Measurements from ENCODE around the gene HSD17B2.
"Not testable (repeated sequence)": the region's sequence is repeated elsewhere in the genome, so short reads cannot be mapped to it uniquely, and the experiment has no call there.

The HSD17B2 gene

GRCh38 chr16:82083710-82084353, 48.8 kb downstream of the HSD17B2 start:
- no peak for DNase-seq

DNA sequence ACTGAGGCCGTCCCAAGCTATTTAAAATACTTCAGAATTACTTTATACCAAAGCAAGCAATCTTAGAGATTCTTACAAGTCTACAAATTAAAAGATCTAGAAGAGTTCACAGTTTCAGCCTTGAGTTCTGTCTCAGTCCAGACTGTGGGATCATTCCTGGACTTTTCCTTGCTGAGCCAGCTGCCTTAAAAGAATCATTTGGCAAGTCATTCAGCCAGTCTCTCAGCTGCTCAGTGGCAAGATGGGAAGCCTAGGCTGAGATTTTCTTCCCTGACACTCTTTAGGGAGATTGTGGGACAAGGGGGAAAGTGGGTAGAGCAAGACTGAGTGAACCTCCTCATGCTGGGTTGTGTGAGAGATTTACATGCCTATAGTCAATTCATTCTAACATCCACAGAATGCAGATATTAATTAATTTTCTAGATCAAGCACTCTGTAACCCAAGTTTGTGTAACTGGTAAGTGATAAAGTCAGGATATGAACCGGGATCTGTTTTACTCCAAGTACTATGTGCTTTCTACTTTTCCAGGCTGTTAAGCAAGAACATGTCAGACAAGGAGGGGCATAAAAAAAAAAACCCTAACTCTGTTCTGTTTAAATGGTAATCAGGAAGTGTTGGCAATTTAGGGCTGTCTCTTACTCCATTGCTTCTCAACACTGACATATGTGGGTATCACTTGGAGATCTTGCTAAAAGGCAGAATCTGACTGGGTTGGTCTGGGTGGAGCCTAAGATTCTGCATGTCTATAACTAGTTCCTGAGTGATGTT, 50.1 kb downstream of the HSD17B2 start:
- no peak for DNase-seq

DNA sequence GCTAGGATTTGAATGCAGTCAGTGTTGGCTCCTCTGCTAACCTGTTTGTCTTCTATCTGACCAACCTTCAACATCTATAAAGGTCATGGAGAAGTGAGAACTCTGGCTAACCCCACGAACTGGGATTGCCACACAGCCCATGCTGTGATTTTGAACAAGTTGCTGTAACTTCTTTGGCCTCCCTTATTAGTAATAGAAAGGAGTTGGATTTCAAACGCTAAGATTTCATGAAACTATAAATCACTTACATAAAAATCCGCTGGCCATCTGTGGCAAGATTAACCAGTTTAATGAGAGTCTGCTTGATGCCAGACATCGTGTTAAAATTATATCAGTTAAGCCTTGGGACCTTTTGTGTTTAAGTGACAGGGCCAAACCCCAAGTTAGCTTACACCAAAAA, 53.4 kb downstream of the HSD17B2 start:
- DNase-seq, result no peak

DNA sequence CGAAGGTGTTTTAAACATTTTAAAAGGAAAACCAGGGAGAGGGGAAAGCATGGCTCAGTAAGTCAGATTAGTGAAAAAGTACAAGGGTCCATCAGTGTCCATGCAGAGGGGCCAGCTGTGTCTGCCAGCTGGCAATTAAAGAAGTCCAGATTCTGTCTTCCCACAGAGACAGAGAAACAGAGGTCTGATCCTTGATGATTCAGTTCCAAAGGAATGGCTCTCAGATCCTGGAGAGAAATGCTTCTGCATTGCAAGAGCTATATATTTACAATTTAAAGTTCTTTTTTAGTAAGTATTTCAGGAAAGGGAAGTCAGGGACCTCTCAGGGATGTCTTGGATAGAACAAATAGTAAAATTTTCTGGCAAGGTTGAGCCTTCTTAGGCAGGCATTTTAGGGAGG, 56.2 kb downstream of the HSD17B2 start:
- no peak for DNase-seq

DNA sequence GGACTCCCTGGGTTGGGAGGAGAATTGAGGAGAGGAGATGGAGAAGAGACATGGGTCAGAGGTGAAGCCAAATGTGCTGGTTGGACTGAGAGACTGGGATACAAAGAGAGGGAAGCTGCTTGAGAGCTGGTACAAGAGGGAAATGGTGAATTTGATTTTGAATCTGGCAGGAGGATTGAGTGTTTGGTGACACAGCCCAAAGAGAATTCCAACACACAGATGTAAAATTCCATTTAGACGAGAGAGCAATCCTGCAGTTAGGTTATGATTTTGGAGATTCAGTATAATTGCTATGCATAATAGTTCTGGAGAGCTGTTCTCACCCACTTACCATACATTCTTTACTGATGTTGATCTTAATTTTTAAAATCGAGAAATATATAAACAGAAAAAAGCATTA, 57.7 kb downstream of the HSD17B2 start:
- no peak for DNase-seq

- DNase-seq, result no peak
Observed at GRCh38 chr16:82093666-82094300, 58.7 kb downstream of the HSD17B2 start.

- no peak for DNase-seq
Observed at GRCh38 chr16:82094942-82095540, 60.0 kb downstream of the HSD17B2 start.

DNA sequence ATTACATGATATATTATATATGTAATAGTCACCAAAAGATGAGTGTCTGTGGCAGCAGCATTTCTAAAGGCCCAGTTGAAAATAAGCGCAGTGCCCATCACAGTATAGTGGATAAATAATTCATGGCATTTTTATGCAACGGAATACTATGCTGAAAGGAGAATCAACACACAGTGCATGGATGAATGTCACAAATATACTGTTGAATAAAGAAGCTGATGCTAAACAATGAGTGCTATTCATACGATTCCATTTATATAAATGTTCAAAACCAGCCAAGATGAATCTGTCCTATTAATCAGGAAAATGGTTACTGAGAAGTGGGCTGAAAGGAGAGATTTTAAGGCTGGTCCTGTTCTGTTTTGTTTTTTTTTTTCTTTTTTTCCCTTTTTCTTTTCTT, 61.6 kb downstream of the HSD17B2 start:
- no peak for DNase-seq

GRCh38 chr16:82105107-82105506, 70.1 kb downstream of the HSD17B2 start:
- no peak for DNase-seq

- no peak for DNase-seq
Observed at GRCh38 chr16:82108100-82108499, 73.0 kb downstream of the HSD17B2 start.

- no peak for DNase-seq
Observed at GRCh38 chr16:82108774-82109173, 73.7 kb downstream of the HSD17B2 start.

DNA sequence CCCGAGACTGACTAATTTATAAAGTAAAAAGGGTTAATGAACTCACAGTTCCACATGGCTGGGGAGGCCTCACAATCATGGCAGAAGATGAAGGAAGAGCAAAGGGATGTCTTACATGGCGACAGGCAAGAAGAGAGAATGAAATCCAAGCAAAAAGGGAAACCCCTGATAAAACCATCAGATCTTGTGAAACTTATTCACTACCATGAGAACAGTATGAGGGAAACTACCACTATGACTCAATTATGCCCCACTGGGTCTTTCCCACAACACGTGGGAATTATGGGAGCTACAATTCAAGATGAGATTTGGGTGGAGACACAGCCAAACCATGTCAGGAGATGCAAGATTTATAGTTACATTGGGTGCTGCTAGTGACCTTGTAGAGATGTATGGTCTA, 74.2 kb downstream of the HSD17B2 start:
- not testable (repeated sequence) for DNase-seq

- no peak for DNase-seq
Observed at GRCh38 chr16:82111944-82112343, 76.9 kb downstream of the HSD17B2 start.

GRCh38 chr16:82113741-82114140, 78.7 kb downstream of the HSD17B2 start:
- no peak for DNase-seq

- no peak for DNase-seq
Observed at GRCh38 chr16:82116535-82116934, 81.5 kb downstream of the HSD17B2 start.

DNA sequence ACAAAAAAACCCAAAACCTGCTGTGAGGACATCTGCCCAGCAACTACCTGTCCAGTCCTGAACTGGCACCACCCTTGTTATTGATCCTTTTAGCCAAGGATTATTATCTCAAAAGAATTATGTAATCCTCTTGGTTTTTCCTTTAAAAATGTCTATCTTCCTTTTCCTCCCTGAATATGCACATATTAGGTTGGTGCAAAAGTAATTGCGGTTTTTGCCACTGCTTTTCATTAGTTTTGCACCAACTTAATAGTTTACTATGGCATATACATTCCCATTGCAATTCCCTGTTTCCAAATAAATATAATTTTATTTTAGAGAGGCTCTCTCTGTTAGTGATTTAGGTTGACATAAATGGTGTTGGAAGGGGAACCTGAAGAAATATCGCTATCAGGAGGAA, 83.7 kb downstream of the HSD17B2 start:
- no peak for DNase-seq

DNA sequence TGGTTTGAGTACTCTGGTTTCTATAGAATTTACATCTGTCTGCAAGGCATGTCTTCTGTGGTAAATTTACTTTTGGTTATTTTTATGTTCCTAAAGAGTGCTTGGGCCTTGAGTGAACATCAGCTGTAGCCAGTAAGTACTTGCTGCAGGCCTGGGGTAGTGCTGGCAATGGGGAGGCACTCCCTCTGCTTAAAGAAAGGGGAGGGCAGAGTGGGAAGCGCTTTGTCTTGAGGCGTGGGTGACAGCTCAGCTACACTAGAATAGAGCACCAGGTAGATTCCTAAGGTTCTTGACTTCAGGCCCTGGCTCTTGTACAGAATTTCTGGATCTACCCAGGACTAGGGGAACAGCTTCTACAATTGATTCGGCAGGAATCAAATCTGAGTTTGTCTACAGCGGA, 84.4 kb downstream of the HSD17B2 start:
- no peak for DNase-seq

- DNase-seq, result no peak
Observed at GRCh38 chr16:82124651-82125050, 89.6 kb downstream of the HSD17B2 start.

- DNase-seq, result no peak
Observed at GRCh38 chr16:82129881-82130280, 94.8 kb downstream of the HSD17B2 start.

- no peak for DNase-seq
Observed at GRCh38 chr16:82133798-82134197, 98.7 kb downstream of the HSD17B2 start.

GRCh38 chr16:82134846-82135245, 99.8 kb downstream of the HSD17B2 start:
- peak; percentile 12 for DNase-seq

DNA sequence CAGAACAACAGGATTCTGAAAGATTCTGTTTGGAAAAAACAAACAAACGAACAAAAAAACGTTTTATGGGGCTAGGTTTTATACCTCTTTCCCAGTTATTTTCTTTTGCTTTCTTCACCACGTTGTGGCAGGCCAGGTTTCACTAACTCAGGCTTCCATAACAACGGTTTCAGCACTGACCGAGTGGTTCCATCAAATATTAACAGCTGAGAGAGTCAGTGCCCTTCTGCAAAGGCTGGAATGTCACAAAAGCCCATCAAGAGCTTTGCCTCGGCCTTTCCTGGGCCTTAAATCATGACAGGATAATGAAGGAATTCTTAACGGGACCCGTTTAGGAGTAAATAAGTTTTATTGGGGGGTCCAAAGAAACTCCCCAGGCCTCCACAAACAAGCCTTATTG, 100.8 kb downstream of the HSD17B2 start:
- no peak for DNase-seq

DNA sequence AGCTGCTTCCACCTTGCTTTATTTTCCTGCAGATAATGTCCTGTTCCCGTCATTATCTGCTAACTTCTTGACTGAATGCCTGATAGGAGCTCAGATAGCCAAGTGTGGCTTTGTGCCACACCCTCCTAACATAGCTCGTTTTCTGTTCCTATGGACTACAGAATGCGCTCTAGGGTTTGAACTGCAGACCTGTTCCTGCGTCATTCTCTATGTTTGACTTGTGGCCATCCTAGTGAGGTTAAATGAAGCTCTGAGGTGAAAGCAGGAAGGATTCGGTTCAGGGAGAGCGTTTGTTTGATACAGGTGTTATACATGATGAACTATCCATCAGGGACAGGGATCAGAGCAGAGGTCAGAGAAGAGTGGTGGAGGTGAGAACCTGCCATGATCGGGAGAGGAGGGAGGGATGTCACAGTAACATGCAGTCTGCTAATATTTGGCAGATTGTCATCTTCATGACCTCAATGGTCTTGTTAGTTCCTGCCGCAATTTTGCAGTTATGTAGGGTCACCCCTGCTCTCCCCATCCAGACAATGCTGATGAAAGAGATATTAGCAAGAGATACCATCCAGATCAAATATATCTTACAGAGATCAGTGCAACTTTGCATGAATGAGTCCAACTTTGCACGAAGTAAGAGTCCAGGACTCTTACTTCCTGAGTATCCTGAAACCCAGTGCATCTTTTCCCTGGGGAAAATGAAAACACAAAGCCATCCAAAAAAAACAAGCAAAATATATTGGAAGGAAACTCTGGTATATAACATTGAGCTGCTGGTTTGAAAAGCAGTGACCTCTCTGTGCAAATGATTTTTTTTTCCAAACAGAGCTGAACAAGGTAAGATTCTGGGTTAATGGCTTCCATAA, 102.1 kb downstream of the HSD17B2 start:
- DNase-seq, result no peak
